Spinal cord (tissue), 10 donors: ENCODE data around the gene HRH3. TPM values are rescaled to one million over a fixed set of nuclear protein-coding genes. Genes with fewer than 3 reads are reported as not detected.

ENCODE experiments used
- DNase-seq, 6 donors: peaks; one replicate each; pipeline versions ENCODE4 v3.0.0 to v3.0.0-alpha.2; 2013 to 2015; ENCODE audit warnings: low spot score in 6 of 6, low read depth in 4 of 6
- H3K27ac ChIP-seq: one replicate; pipeline ENCODE4 v1.5.1; 2013; ENCODE audit warnings: low read depth, low read length, control low read depth
- H3K27me3 ChIP-seq: one replicate; pipeline ENCODE4 v1.6.1; 2013; ENCODE audit warnings: low read length; ENCODE audit not compliant: control insufficient read depth, insufficient read depth
- H3K36me3 ChIP-seq: one replicate; pipeline ENCODE4 v1.6.1; 2013; ENCODE audit warnings: low read length; ENCODE audit not compliant: control insufficient read depth, insufficient read depth
- H3K4me1 ChIP-seq: one replicate; pipeline ENCODE4 v1.6.1; 2013; ENCODE audit warnings: low read length; ENCODE audit not compliant: control insufficient read depth, insufficient read depth
- H3K4me3 ChIP-seq: one replicate; pipeline ENCODE4 v1.5.1; 2013; ENCODE audit warnings: low read depth, low read length, control low read depth
- H3K9me3 ChIP-seq: one replicate; pipeline ENCODE4 v1.6.1; 2013; ENCODE audit warnings: low read length; ENCODE audit not compliant: control insufficient read depth, insufficient read depth
- WGBS: methylation state at CpG from one replicate; pipeline ENCODE4 v1.1.5; 2013; ENCODE audit warnings: missing lambda C conversion rate; ENCODE audit not compliant: insufficient coverage; 5-methylcytosine and 5-hydroxymethylcytosine counted together
- polyA plus RNA-seq, 2 donors: library from polyadenylated mRNA; unstranded; fragments of 120-200 nt; gene quantifications; one replicate each; pipeline ENCODE4 v1.2.1, GENCODE V29; 2013; ENCODE audit not compliant: insufficient read length in 2 of 2
- total RNA-seq, 2 donors: library from RNA; depleted of rRNA in 1 of 2; stranded (reverse); fragments of 120-200 nt in 1 of 2; fragments of >200 nt in 1 of 2; gene quantifications; one replicate each; pipeline versions ENCODE4 v1.2.3 to v1.2.4, GENCODE V29; 2013 to 2014
- donor health status: healthy.

The HRH3 gene
- total and polyA plus RNA-seq, 4 donors, result 0.66 to 10.6 (median 5.9) TPM

DNA sequence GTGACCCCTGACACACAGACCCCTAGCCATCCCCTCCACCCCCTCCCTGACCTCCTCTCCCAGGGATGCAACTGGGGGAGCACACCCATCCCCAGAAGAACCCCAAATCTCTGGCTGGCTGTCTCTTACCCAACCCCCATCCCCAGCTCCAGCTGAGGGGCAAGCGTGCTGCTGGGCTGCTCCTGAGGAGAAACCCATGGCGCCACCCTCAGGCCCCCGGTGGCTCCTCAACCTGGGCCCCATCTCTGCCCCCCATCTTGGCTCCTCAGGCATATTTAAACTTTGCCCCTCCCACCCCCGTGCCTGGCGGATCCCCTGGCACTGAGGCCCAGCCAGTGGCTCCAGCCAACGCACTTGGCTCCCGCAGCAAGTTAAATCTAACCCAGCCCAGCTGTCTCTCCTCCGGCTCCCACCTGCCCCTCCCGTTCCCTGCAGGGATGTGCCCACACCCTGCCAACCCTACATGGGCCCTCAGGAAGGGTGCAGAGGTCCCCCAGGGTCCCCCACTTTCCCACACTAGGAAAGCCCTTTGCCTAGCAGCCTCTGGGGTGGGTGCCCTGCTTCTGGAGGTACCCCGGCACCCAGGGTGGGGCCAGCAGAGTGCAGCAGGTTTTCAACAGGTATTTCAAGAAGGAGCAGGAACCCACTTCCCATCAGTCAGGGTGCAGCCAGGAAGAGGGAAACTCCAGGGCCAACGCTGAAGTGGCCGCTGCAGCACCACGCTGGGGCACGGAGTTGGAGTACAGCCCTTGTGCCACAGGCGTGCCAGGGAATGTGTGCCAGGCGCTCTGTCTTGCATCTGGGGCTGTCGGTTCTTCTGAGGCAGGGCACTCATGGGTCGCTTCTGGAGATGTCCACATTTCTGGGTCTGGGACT lies 12.9 kb upstream of the HRH3 start:
- H3K4me3 ChIP-seq, result no peak overlapping the region
- DNase-seq, result peak in 1 of 6 donors; percentile 62
- no peak overlapping the region for H3K27ac ChIP-seq
- H3K36me3 ChIP-seq, result no peaks in the 10 kb centered on the region
- 57% methylated on average over 18 of the region's 18 CpGs for WGBS
- H3K4me1 ChIP-seq, result peaks cover 48% of the 10 kb centered on the region
- no peaks in the 10 kb centered on the region for H3K9me3 ChIP-seq
- no peaks in the 10 kb centered on the region for H3K27me3 ChIP-seq

DNA sequence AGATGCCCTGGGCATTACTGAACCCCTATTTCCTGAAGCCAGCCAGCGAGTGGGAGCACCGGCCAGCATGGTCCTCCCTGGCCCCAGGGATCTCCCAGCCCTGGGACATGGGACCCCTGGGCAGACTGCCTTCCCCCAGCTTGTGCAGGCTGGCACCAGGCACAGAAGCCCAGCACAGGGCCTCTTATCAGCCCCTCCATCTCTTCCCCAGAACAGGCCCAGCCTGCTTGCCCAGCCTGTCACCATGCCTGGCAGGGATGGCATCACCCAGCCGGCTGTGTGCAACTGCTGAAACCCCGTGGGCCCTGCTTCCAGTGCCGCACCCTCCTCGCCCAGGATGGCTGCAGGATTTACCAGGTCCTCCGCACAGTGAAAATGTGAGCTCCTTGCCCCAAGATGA lies 12.1 kb upstream of the HRH3 start:
- no peaks in the 10 kb centered on the region for H3K36me3 ChIP-seq
- H3K4me1 ChIP-seq, result peaks cover 44% of the 10 kb centered on the region
- 88% methylated on average over 7 of the region's 7 CpGs for WGBS
- H3K4me3 ChIP-seq, result no peak overlapping the region
- no peaks in the 10 kb centered on the region for H3K27me3 ChIP-seq
- H3K27ac ChIP-seq, result no peak overlapping the region
- no peaks in the 10 kb centered on the region for H3K9me3 ChIP-seq
- no peak for DNase-seq

DNA sequence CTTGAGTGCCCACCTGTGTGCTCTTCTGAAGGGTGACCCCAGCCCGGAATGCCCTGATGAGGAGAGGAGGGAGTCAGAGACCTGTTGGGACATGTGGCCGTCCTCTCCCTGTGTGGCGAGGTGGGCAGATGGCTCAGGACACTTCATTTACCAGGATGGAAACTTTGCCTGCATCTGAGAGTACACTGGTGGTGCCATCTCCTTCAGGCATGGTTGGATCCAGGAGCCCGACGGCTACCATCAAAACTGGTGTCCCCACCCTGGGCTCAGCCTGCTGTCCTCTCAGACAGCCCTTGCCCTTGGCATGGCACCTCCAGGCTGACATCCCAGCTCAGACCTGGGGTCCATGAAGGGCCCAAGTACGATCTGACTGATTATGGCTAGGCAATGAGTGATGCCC lies 11.2 kb upstream of the HRH3 start:
- no peak for DNase-seq
- no peaks in the 10 kb centered on the region for H3K36me3 ChIP-seq
- H3K27me3 ChIP-seq, result no peaks in the 10 kb centered on the region
- H3K9me3 ChIP-seq, result no peaks in the 10 kb centered on the region
- 89% methylated on average over 6 of the region's 6 CpGs for WGBS
- no peak overlapping the region for H3K4me3 ChIP-seq
- H3K4me1 ChIP-seq, result peaks cover 41% of the 10 kb centered on the region
- H3K27ac ChIP-seq, result no peak overlapping the region

DNA sequence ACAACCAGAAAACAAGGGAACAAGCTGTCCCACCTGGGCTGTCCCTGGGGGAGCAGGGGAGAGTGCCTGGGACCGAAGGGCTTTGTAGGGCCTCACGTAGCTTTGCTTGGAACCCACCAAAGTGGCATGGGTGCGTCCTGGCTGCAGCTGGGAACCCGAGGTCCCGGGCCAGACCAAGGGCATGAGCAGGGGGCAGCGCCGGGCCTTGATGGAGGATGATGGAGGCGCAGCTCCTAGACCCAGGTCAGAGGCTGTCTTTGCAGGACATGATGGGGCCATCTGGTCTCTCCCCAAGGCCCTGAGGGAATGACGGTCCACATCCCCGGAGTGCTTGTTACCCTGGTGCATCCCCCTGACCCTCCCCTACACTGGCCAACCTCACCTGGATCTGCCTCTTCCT lies 10.6 kb upstream of the HRH3 start:
- peaks cover 35% of the 10 kb centered on the region for H3K4me1 ChIP-seq
- no peak overlapping the region for H3K27ac ChIP-seq
- H3K9me3 ChIP-seq, result no peaks in the 10 kb centered on the region
- DNase-seq, result no peak
- 95% methylated on average over 10 of the region's 10 CpGs for WGBS
- no peak overlapping the region for H3K4me3 ChIP-seq
- H3K36me3 ChIP-seq, result no peaks in the 10 kb centered on the region
- H3K27me3 ChIP-seq, result no peaks in the 10 kb centered on the region

DNA sequence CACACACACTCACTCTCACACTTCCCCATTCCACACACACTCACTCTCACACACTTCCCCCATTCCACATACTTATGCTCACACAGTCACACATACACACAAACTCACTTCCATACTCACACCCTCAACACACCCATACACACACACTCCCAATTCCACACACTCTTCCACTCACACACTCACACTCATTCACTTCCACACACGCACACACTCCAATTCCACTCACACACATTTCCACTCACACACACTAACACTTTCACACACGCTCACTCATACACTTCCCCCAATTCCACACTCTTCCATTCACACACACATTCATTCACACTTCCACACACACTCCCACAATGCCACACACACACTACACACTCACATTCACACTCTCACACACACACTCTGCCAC lies 10.2 kb upstream of the HRH3 start:
- Histone ChIP-seq H3K36me3 (no peaks in the 10 kb centered on the region), H3K27me3 (no peaks in the 10 kb centered on the region), H3K9me3 (no peaks in the 10 kb centered on the region), H3K27ac (no peak overlapping the region), H3K4me1 (peaks cover 31% of the 10 kb centered on the region), H3K4me3 (no peak overlapping the region)
- DNase-seq, result no peak
- 100% methylated on average over 2 of the region's 2 CpGs for WGBS

DNA sequence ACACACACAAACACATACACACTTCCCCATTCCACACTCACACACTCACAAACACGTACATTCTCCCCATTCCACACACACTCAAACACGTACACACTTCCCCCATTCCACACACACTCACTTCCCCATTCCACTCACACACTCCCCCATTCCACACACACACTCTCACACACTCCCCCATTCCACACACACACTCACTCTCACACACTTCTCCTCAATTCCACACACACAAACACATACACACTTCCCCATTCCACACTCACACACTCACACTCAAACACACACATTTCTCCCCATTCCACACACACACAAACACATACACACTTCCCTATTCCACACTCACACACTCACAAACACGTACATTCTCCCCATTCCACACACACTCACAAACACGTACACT lies 9.6 kb upstream of the HRH3 start:
- 78% methylated on average over 4 of the region's 4 CpGs for WGBS
- DNase-seq, result no peak
- H3K9me3 ChIP-seq, result no peaks in the 10 kb centered on the region
- H3K27ac ChIP-seq, result no peak overlapping the region
- no peaks in the 10 kb centered on the region for H3K27me3 ChIP-seq
- H3K36me3 ChIP-seq, result no peaks in the 10 kb centered on the region
- H3K4me3 ChIP-seq, result no peak overlapping the region
- peaks cover 25% of the 10 kb centered on the region for H3K4me1 ChIP-seq

DNA sequence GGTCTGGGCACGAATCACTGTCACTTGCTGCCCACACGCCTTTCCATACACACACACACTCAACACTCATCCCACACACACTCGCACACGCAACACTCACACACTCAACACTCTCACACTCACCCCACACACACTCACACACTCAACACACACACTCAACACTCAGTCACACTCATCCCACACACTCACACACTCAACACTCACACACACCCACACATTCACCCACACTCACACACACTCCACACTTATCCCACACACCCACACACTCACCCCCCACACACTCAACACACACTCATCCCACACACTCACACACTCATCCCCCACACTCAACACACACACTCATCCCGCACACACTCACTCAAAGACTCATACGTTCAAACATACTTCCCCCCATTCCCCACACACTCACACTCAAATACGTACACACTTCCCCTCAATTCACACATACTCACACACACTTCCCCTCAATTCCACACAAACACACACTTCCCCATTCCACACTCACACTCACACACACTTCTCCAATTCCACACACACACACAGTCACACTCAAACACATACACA lies 9.0 kb upstream of the HRH3 start:
- Histone ChIP-seq H3K4me3 (no peak overlapping the region), H3K36me3 (no peaks in the 10 kb centered on the region), H3K27ac (no peak overlapping the region), H3K4me1 (peaks cover 20% of the 10 kb centered on the region), H3K27me3 (peaks cover 2% of the 10 kb centered on the region), H3K9me3 (no peaks in the 10 kb centered on the region)
- DNase-seq, result no peak
- WGBS, result 89% methylated on average over 7 of the region's 7 CpGs

DNA sequence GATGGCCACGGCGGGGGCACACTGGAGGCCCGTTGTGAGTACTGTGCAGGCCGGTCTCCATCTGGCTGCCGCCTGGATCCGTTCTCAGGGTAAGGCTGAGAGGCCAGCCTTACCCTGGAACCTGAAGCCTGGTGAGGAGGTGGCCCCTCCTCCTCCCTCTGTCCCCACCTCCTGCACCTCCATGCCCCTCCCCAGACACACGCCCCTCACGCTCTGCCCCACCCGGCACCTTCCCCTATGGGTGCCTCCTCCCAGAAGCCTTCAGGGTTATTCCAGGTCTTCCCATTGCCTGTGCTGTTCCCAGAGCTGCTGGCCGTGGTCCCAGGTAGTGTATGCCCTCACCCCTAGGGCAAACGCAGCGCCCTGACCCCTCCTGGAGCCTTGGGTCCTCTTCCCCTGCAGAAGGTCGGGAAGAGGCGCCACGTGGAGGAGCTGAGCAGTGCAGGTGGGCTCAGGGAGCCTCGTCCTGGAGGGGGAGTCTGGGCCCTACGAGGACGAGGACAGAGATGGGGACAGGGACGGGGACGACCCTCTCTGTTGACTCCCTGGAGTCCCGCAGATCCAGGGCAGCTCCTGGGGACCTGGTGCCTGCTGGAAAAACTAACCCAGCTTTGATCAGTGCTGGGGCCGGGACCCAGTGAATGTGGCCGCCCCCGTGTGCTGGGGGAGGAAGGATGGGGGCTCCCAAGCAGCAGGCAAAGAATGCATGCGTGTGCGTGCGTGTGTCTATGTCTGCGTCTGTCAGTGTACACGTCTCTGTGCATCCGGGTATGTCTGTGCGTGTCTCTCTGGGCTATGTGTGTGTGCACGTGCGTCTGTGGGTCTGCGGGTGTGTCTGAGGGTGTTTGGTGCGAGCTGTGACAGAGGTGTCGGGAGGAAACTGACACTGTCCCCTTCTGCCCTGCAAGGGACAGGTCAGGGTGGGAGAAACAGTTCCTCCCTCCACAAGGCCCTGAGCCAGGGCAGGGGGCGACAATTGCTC lies 8.2 kb upstream of the HRH3 start:
- DNase-seq, result no peak
- Histone ChIP-seq H3K4me1 (peaks cover 16% of the 10 kb centered on the region), H3K4me3 (no peak overlapping the region), H3K27me3 (peaks cover 6% of the 10 kb centered on the region), H3K27ac (no peak overlapping the region), H3K36me3 (no peaks in the 10 kb centered on the region), H3K9me3 (no peaks in the 10 kb centered on the region)
- WGBS, result 60% methylated on average over 35 of the region's 37 CpGs

DNA sequence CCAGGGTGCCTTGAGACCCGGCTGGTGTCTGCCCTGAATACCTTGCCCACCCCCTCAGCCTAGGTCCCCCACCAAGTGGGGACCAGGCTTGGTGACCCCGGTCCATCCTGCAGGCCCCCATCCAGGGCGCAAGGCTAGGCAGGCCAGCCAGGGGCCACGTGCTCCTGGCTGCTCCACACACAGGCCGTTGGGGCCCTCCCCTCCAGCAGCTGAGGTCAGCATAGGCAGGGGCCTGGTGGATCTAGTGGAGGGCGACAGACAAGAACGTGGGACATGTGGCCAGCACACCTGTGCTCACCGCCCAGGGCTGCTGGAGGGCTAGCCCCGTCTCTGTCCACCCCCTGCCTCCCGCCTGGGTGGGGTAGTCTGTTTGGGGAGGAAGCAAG lies 7.5 kb upstream of the HRH3 start:
- DNase-seq, result no peak
- Histone ChIP-seq H3K27me3 (peaks cover 10% of the 10 kb centered on the region), H3K9me3 (no peaks in the 10 kb centered on the region), H3K4me1 (peaks cover 10% of the 10 kb centered on the region), H3K27ac (no peak overlapping the region), H3K4me3 (no peak overlapping the region), H3K36me3 (no peaks in the 10 kb centered on the region)
- WGBS, result 65% methylated on average over 8 of the region's 10 CpGs
